GM12878 (cell line): Measurements from ENCODE around the gene HAO1. TPM values are rescaled to one million over a fixed set of nuclear protein-coding genes. Genes with fewer than 3 reads are reported as not detected.

ENCODE experiments used
- ATAC-seq: fragments of 200-7000 bp; cut with Tn5 transposase; 3 replicates; pipeline ENCODE4 v1.9.1; 2020; ENCODE audit warnings: mild to moderate bottlenecking, moderate library complexity
- BruUV-seq: library from RNA; stranded (reverse); fragments of 400-500 nt; replicated peaks from 2 replicates; lab custom pipeline; 2021; lab: Mats Ljungman, UMichigan
- CTCF ChIA-PET: fragments of 300-600 bp; sonication (Branson Sonifier 250); formaldehyde crosslinking; extraction: SDS; loops from one replicate; lab custom pipeline; 2021; ENCODE audit warnings: inconsistent platforms; lab: Yijun Ruan, JAX
- POLR2A ChIA-PET: fragments of 350-600 bp; formaldehyde crosslinking; extraction: SDS; loops from one replicate; lab custom pipeline; 2021; ENCODE audit warnings: inconsistent platforms; lab: Charles Lee
- RAD21 ChIA-PET: fragments of 300-600 bp; sonication (Branson Sonifier 250); formaldehyde crosslinking; loops from one replicate; lab custom pipeline; 2023; ENCODE audit warnings: antibody characterized with exemption; ENCODE audit not compliant: unreplicated experiment; lab: Charles Lee
- SMC1A ChIA-PET: fragments of 300-600 bp; sonication (Branson Sonifier 250); formaldehyde crosslinking; loops from one replicate; lab custom pipeline; 2023; ENCODE audit not compliant: unreplicated experiment, uncharacterized antibody; lab: Charles Lee
- DNase-seq: peaks from one replicate; pipeline ENCODE4 v3.0.0-alpha.2; 2011; ENCODE audit warnings: low read depth, low spot score
- FAIRE-seq: peaks from 3 replicates; lab custom pipeline; 2011; peaks lifted over from hg19 to GRCh38; lab: Jason Lieb, UNC
- H2AFZ ChIP-seq: 2 replicates; pipeline ENCODE4 v1.6.0; 2011; ENCODE audit warnings: low read depth, low read length, control low read depth; ENCODE audit not compliant: control insufficient read depth
- H3K27ac ChIP-seq: 2 replicates; pipeline ENCODE4 v1.5.1; 2011; ENCODE audit warnings: control low read depth; ENCODE audit not compliant: control insufficient read depth, insufficient read depth
- H3K27me3 ChIP-seq, 2 experiments: replicated peaks in 1 of 2; 2 replicates each; pipeline versions ENCODE4 v1.6.0 to v1.6.1; 2011; ENCODE audit warnings: low read length in 1 of 2; ENCODE audit not compliant: control insufficient read depth in 2 of 2, insufficient read depth in 2 of 2
- H3K36me3 ChIP-seq, 2 experiments: 2 replicates each; pipeline ENCODE4 v1.5.1; 2011; ENCODE audit warnings: low read length in 1 of 2; ENCODE audit not compliant: control insufficient read depth in 2 of 2, insufficient read depth in 2 of 2
- H3K4me1 ChIP-seq: 2 replicates; pipeline ENCODE4 v1.6.1; 2011; ENCODE audit warnings: mild to moderate bottlenecking, low read length, moderate library complexity, mixed read lengths; ENCODE audit not compliant: control insufficient read depth, insufficient read depth
- H3K4me2 ChIP-seq: 2 replicates; pipeline ENCODE4 v1.6.0; 2011; ENCODE audit warnings: control low read depth; ENCODE audit not compliant: control insufficient read depth, insufficient read depth
- H3K4me3 ChIP-seq: fragments of 200-600 bp; sonication (generic); 2 replicates; pipeline ENCODE4 v1.5.1; 2016
- H3K79me2 ChIP-seq: 2 replicates; pipeline ENCODE4 v1.6.0; 2011; ENCODE audit warnings: low read length; ENCODE audit not compliant: control insufficient read depth, insufficient read depth
- H3K9ac ChIP-seq: 2 replicates; pipeline ENCODE4 v1.8.0; 2011; ENCODE audit warnings: low read length, control low read depth, mixed read lengths; ENCODE audit not compliant: control insufficient read depth, insufficient read depth
- H3K9me3 ChIP-seq: replicated peaks from 3 replicates; pipeline ENCODE4 v1.5.1; 2011; ENCODE audit warnings: mild to moderate bottlenecking, low read length; ENCODE audit not compliant: control insufficient read depth, insufficient read depth
- H4K20me1 ChIP-seq: 2 replicates; pipeline ENCODE4 v1.6.0; 2011; ENCODE audit not compliant: control insufficient read depth, insufficient read depth
- BMI1 ChIP-seq: fragments of 450-650 bp; IDR thresholded peaks from 2 replicates; pipeline ENCODE4 v1.6.1; 2016; ENCODE audit warnings: mild to moderate bottlenecking, moderate library complexity, borderline replicate concordance
- CBX5 ChIP-seq: sonication (generic); IDR thresholded peaks from 2 replicates; pipeline ENCODE4 v1.6.1; 2016; ENCODE audit warnings: low read depth, moderate library complexity, mild to moderate bottlenecking, inconsistent platforms
- FOS ChIP-seq: IDR thresholded peaks from 3 replicates; pipeline ENCODE4 v1.6.1; 2011; ENCODE audit warnings: borderline replicate concordance; ENCODE audit not compliant: insufficient read length; ENCODE audit errors: extremely low read depth
- HDAC2 ChIP-seq: fragments of 200-600 bp; sonication (generic); IDR thresholded peaks from 2 replicates; pipeline ENCODE4 v1.6.1; 2017
- IRF5 ChIP-seq: fragments of 450-650 bp; IDR thresholded peaks from 2 replicates; pipeline ENCODE4 v1.6.1; 2017; ENCODE audit warnings: borderline replicate concordance
- KDM1A ChIP-seq: fragments of 200-600 bp; sonication (generic); IDR thresholded peaks from 2 replicates; pipeline ENCODE4 v1.6.1; 2016; ENCODE audit warnings: borderline replicate concordance
- KLF5 ChIP-seq: fragments of 450-650 bp; IDR thresholded peaks from 2 replicates; pipeline ENCODE4 v1.6.1; 2014; ENCODE audit warnings: mild to moderate bottlenecking; ENCODE audit not compliant: partially characterized antibody
- NR2F1 ChIP-seq: fragments of 450-650 bp; conservative IDR thresholded peaks from 2 replicates; pipeline ENCODE4 v1.6.1; 2017; ENCODE audit warnings: mild to moderate bottlenecking
- RELA ChIP-seq: fragments of 450-650 bp; IDR thresholded peaks from 2 replicates; pipeline ENCODE4 v1.8.0; 2014; ENCODE audit warnings: borderline replicate concordance; ENCODE audit not compliant: partially characterized antibody
- SIN3A ChIP-seq: IDR thresholded peaks from 2 replicates; pipeline ENCODE4 v1.6.1; 2012; ENCODE audit warnings: low read depth, low read length, improper control_type of control experiment
- SMC3 ChIP-seq: IDR thresholded peaks from 2 replicates; pipeline ENCODE4 v1.6.1; 2011; ENCODE audit warnings: low read length, improper control_type of control experiment, borderline replicate concordance
- ZNF24 ChIP-seq: fragments of 450-650 bp; IDR thresholded peaks from 2 replicates; pipeline ENCODE4 v1.6.1; 2017; ENCODE audit warnings: antibody characterized with exemption, mild to moderate bottlenecking
- ZNF274 ChIP-seq: IDR thresholded peaks from one replicate; pipeline ENCODE4 v1.8.0; 2011; ENCODE audit not compliant: insufficient read length, insufficient read depth
- ZNF384 ChIP-seq: IDR thresholded peaks from 2 replicates; pipeline ENCODE4 v1.6.1; 2012; ENCODE audit warnings: low read depth, mild to moderate bottlenecking, low read length, improper control_type of control experiment, borderline replicate concordance
- ZNF622 ChIP-seq: fragments of 450-650 bp; IDR thresholded peaks from 2 replicates; pipeline ENCODE4 v1.6.1; 2017; ENCODE audit warnings: mild to moderate bottlenecking, inconsistent platforms
- WGBS: methylation state at CpG from one replicate; pipeline ENCODE4 v1.1.6; 2016; ENCODE audit warnings: low lambda C conversion rate; ENCODE audit not compliant: insufficient replicate concordance, insufficient coverage; ENCODE audit errors: missing lambda C conversion rate; 5-methylcytosine and 5-hydroxymethylcytosine counted together
- in situ Hi-C: fragments of 300-500 bp; cut with MboI; formaldehyde crosslinking; loops from 9 replicates; pipeline ENCODE4 v1.14.3; 2018; ENCODE audit warnings: mixed read lengths
- intact Hi-C: fragments of 100-400 bp; cut with micrococcal nuclease; formaldehyde crosslinking; loops from one replicate; pipeline ENCODE4 v1.14.2; 2022; ENCODE audit not compliant: unreplicated experiment
- polyA plus RNA-seq, 11 experiments: library from polyadenylated mRNA; depleted of rRNA in 4 of 11; unstranded in 6 of 11; stranded (reverse) in 5 of 11; fragments of >200 nt; fragmentation: Nextera tagmentation in 4 of 11; fragmentation: Illumina TruSeq in 1 of 11; extraction: Ambion mirVana in 4 of 11; extraction: Trizol in 1 of 11; gene quantifications; 1 replicate in 1 of 11; 2 replicates in 10 of 11; pipeline versions ENCODE4 v1.2.1 to v1.2.3, GENCODE V29; 2011 to 2016; ENCODE audit warnings: inconsistent platforms in 2 of 11, missing spikeins in 2 of 11, low read depth in 1 of 11
- total RNA-seq, 4 experiments: library from RNA; depleted of rRNA in 3 of 4; stranded (reverse); fragments of >200 nt in 3 of 4; fragmentation: Illumina TruSeq in 1 of 4; extraction: Trizol in 1 of 4; gene quantifications; 2 replicates each; pipeline versions ENCODE4 v1.2.1 to v1.2.3, GENCODE V29; 2013 to 2021

The HAO1 gene
- total and polyA plus RNA-seq, 10 of the 15 experiments (the other 5 are each of a cell fraction or from before 2014, with no cell fraction given), result 0.03 to 0.29 (median 0.05) TPM; not detected in 7

- TF ChIP-seq IRF5 (no peak), FOS (no peak), SMC3 (no peak)
- TF ChIP-seq, all 136 proteins: peak for 0
Measured at GRCh38 chr20:7897781-7898364, 42.4 kb downstream of the HAO1 start (continued).

GRCh38 chr20:7893014-7893730, 47.1 kb downstream of the HAO1 start:
- ChIA-PET CTCF (no interaction called here), POLR2A (no interaction called here), RAD21 (no interaction called here), SMC1A (no interaction called here)
- TF ChIP-seq RELA (no peak), CBX5 (no peak), ZNF24 (no peak), KDM1A (no peak), SIN3A (no peak), ZNF622 (no peak), HDAC2 (no peak), ZNF274 (no peak), BMI1 (no peak), NR2F1 (no peak), KLF5 (no peak), ZNF384 (no peak)
- Histone ChIP-seq H3K36me3 (no peaks in the 10 kb centered on the region), H4K20me1 (no peaks in the 10 kb centered on the region), H3K4me1 (no peaks in the 10 kb centered on the region), H3K27ac (no peak overlapping the region), H3K4me3 (no peak overlapping the region), H2AFZ (no peak overlapping the region), H3K9ac (no peak overlapping the region), H3K9me3 (no peaks in the 10 kb centered on the region), H3K4me2 (no peak overlapping the region), H3K27me3 (no peaks in the 10 kb centered on the region), H3K79me2 (no peaks in the 10 kb centered on the region)
- DNase-seq (no peak), FAIRE-seq (no peak), ATAC-seq (no peak)
- in situ Hi-C loops, result no loop called here
- intact Hi-C loops, result no loop called here
- no TSS peak for BruUV-seq
- 19% methylated on average over 7 of the region's 7 CpGs for WGBS
